K562 (cell line): ENCODE data around the gene PNMA8A. TPM values are rescaled to one million over a fixed set of nuclear protein-coding genes. Genes with fewer than 3 reads are reported as not detected.

ENCODE experiments used
- CXXC5 ChIP-seq: fragments of 250-450 bp; sonication (Bioruptor Pico); IDR thresholded peaks from 2 replicates; pipeline ENCODE4 v1.8.0; 2022; ENCODE audit warnings: inconsistent platforms, mild to moderate bottlenecking, moderate library complexity
- DEAF1 ChIP-seq: fragments of 450-650 bp; formaldehyde crosslinking; IDR thresholded peaks from 2 replicates; pipeline ENCODE4 v1.4.0; 2020; ENCODE audit warnings: mild to moderate bottlenecking, moderate library complexity
- GABPB2 ChIP-seq: fragments of 250-450 bp; sonication (Bioruptor Pico); conservative IDR thresholded peaks from 2 replicates; pipeline ENCODE4 v1.5.1; 2021; ENCODE audit warnings: mild to moderate bottlenecking
- HMGXB4 ChIP-seq: sonication (generic); formaldehyde crosslinking; IDR thresholded peaks from 2 replicates; pipeline ENCODE4 v1.8.1; 2023; ENCODE audit warnings: mild to moderate bottlenecking, missing genetic modification reagents
- MXI1 ChIP-seq: IDR thresholded peaks from 2 replicates; pipeline ENCODE4 v1.6.1; 2011; ENCODE audit warnings: low read depth, mild to moderate bottlenecking, improper control_type of control experiment, low read length
- SIRT6 ChIP-seq: IDR thresholded peaks from one replicate; pipeline ENCODE4 v1.6.1; 2012; ENCODE audit warnings: low read depth, mild to moderate bottlenecking, control low read depth, inconsistent platforms, low read length, moderate library complexity
- SRSF9 ChIP-seq: fragments of 200-400 bp; formaldehyde crosslinking; IDR thresholded peaks from 2 replicates; pipeline ENCODE4 v1.6.1; 2017; ENCODE audit warnings: low read depth, low read length, borderline replicate concordance
- TEAD1 ChIP-seq, 2 experiments: fragments of 450-650 bp in 1 of 2; sonication (generic) in 1 of 2; formaldehyde crosslinking; IDR thresholded peaks; 2 replicates each; pipeline versions ENCODE4 v1.4.0 to v1.8.0; 2020 to 2022; ENCODE audit warnings: mild to moderate bottlenecking in 2 of 2, missing genetic modification reagents in 1 of 2
- ZMIZ1 ChIP-seq, 2 experiments: fragments of 150-350 bp in 1 of 2; IDR thresholded peaks; 2 replicates each; pipeline ENCODE4 v1.6.1; 2012 to 2016; ENCODE audit warnings: low read depth in 2 of 2, low read length in 2 of 2, mild to moderate bottlenecking in 1 of 2, moderate library complexity in 1 of 2
- ZNF140 ChIP-seq: fragments of 250-450 bp; sonication (Bioruptor Pico); IDR thresholded peaks from 2 replicates; pipeline ENCODE4 v1.8.0; 2021; ENCODE audit warnings: moderate library complexity, mild to moderate bottlenecking, inconsistent platforms
- ZNF175 ChIP-seq: fragments of 200-800 bp; sonication (Bioruptor generic); IDR thresholded peaks from 2 replicates; pipeline ENCODE4 v1.6.1; 2016; ENCODE audit warnings: low read depth, mild to moderate bottlenecking, missing genetic modification characterization, missing compliant biosample characterization
- ZNF586 ChIP-seq: fragments of 450-650 bp; formaldehyde crosslinking; conservative IDR thresholded peaks from 2 replicates; pipeline ENCODE4 v1.4.0; 2020; ENCODE audit warnings: mild to moderate bottlenecking, moderate library complexity
- polyA plus RNA-seq, 8 experiments: library from polyadenylated mRNA; depleted of rRNA in 4 of 8; stranded (reverse) in 5 of 8; unstranded in 3 of 8; fragments of >200 nt; fragmentation: Nextera tagmentation in 2 of 8; fragmentation: Illumina TruSeq in 1 of 8; extraction: Ambion mirVana in 2 of 8; extraction: Trizol in 1 of 8; gene quantifications; 2 replicates each; pipeline versions ENCODE4 v1.2.1 to v1.2.3, GENCODE V29; 2011 to 2014; ENCODE audit warnings: inconsistent platforms in 1 of 8, missing spikeins in 1 of 8
- total RNA-seq, 7 experiments: library from RNA; depleted of rRNA in 6 of 7; stranded (reverse); fragments of >200 nt in 6 of 7; fragmentation: Illumina TruSeq in 2 of 7; extraction: Trizol in 2 of 7; gene quantifications; 2 replicates each; pipeline versions ENCODE4 v1.2.1 to v1.2.3, GENCODE V29; 2011 to 2021; ENCODE audit warnings: low replicate concordance in 1 of 7
- TF ChIP-seq, protein P1 (sequence below): fragments of 250-450 bp; sonication (Bioruptor Pico); IDR thresholded peaks from 2 replicates; pipeline ENCODE4 v1.8.0; 2022; ENCODE audit warnings: inconsistent platforms, mild to moderate bottlenecking, moderate library complexity, borderline replicate concordance
- TF ChIP-seq, protein P2 (sequence below): sonication (generic); formaldehyde crosslinking; IDR thresholded peaks from 2 replicates; pipeline ENCODE4 v1.8.0; 2022; ENCODE audit warnings: missing genetic modification reagents, mild to moderate bottlenecking, moderate library complexity, borderline replicate concordance
- TF ChIP-seq, protein P3 (sequence below): fragments of 450-650 bp; IDR thresholded peaks from 2 replicates; pipeline ENCODE4 v1.7.0; 2016; ENCODE audit warnings: borderline replicate concordance

PNMA8A gene
- total and polyA plus RNA-seq, 9 of the 15 experiments (the other 6 are each of a cell fraction or from before 2014, with no cell fraction given), result 6.6 to 23.8 (median 14.9) TPM

- TF ChIP-seq, protein P1, sequence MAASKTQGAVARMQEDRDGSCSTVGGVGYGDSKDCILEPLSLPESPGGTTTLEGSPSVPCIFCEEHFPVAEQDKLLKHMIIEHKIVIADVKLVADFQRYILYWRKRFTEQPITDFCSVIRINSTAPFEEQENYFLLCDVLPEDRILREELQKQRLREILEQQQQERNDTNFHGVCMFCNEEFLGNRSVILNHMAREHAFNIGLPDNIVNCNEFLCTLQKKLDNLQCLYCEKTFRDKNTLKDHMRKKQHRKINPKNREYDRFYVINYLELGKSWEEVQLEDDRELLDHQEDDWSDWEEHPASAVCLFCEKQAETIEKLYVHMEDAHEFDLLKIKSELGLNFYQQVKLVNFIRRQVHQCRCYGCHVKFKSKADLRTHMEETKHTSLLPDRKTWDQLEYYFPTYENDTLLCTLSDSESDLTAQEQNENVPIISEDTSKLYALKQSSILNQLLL (CRISPR knock-in tag), result no peak
- TF ChIP-seq SIRT6 (no peak), TEAD1 (CRISPR knock-in tag; IDR thresholded peaks at IDR 0.05) (no peak), MXI1 (no peak), HMGXB4 (CRISPR knock-in tag) (no peak), CXXC5 (CRISPR knock-in tag) (peak; percentile 16; the same call in 1 of the 2 replicates), GABPB2 (CRISPR knock-in tag) (no peak), SRSF9 (no peak), ZMIZ1 (IDR thresholded peaks at IDR 0.05; ENCODE audit: low read depth in 2 of 2, low read length in 2 of 2) (no peak), ZNF586 (CRISPR knock-in tag) (no peak), ZNF140 (CRISPR knock-in tag) (no peak), ZNF175 (CRISPR knock-in tag) (no peak), DEAF1 (peak; percentile 96)
- TF ChIP-seq, protein P2, sequence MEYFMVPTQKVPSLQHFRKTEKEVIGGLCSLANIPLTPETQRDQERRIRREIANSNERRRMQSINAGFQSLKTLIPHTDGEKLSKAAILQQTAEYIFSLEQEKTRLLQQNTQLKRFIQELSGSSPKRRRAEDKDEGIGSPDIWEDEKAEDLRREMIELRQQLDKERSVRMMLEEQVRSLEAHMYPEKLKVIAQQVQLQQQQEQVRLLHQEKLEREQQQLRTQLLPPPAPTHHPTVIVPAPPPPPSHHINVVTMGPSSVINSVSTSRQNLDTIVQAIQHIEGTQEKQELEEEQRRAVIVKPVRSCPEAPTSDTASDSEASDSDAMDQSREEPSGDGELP (CRISPR knock-in tag), result no peak; the same call in 1 of the 2 replicates
- TF ChIP-seq, protein P3, sequence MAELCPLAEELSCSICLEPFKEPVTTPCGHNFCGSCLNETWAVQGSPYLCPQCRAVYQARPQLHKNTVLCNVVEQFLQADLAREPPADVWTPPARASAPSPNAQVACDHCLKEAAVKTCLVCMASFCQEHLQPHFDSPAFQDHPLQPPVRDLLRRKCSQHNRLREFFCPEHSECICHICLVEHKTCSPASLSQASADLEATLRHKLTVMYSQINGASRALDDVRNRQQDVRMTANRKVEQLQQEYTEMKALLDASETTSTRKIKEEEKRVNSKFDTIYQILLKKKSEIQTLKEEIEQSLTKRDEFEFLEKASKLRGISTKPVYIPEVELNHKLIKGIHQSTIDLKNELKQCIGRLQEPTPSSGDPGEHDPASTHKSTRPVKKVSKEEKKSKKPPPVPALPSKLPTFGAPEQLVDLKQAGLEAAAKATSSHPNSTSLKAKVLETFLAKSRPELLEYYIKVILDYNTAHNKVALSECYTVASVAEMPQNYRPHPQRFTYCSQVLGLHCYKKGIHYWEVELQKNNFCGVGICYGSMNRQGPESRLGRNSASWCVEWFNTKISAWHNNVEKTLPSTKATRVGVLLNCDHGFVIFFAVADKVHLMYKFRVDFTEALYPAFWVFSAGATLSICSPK, result no peak
Measured at GRCh38 chr19:46487802-46488445, 16.6 kb upstream of the PNMA8A start (continued).
